Measurements from ENCODE around the gene FAM13A.
A peak's percentile ranks its signal among the peaks of the same experiment; 100 is the strongest.

Gene FAM13A

GRCh38 chr4:88771883-88772450 is 285.0 kb downstream of the FAM13A start:
- H3K27me3 ChIP-seq (ENCODE audit: insufficient read depth, poor library complexity, severe bottlenecking) = peaks cover 2% of the 10 kb centered on the region
- TF ChIP-seq REST (IDR thresholded peaks at IDR 0.05; ENCODE audit: insufficient replicate concordance, low read depth) (no peak), SPI1 (IDR thresholded peaks at IDR 0.05; ENCODE audit: borderline replicate concordance, low read depth) (no peak), POLR2AphosphoS5 (IDR thresholded peaks at IDR 0.05; ENCODE audit: low read depth) (no peak), CTCF (IDR thresholded peaks at IDR 0.05; ENCODE audit: insufficient read depth, low read length) (no peak), GABPA (IDR thresholded peaks at IDR 0.05; ENCODE audit: low read depth) (no peak)
- DNase-seq (ENCODE audit: low read depth in 1 of 2, low spot score in 1 of 2) = no peak
- no peak overlapping the region for H3K27ac ChIP-seq (replicated peaks)
- no peak overlapping the region for H3K4me3 ChIP-seq (replicated peaks; ENCODE audit: insufficient read depth, low read length)

GRCh38 chr4:88765729-88766128 is 291.3 kb downstream of the FAM13A start:
- Histone ChIP-seq H3K27ac (replicated peaks) (no peak overlapping the region), H3K4me3 (replicated peaks; ENCODE audit: insufficient read depth, low read length) (no peak overlapping the region), H3K27me3 (ENCODE audit: insufficient read depth, poor library complexity, severe bottlenecking) (peaks cover 8% of the 10 kb centered on the region)
- no peak for TF ChIP-seq CTCF (IDR thresholded peaks at IDR 0.05; ENCODE audit: insufficient read depth, low read length)
- peak; percentile 36 for TF ChIP-seq REST (IDR thresholded peaks at IDR 0.05; ENCODE audit: insufficient replicate concordance, low read depth)
- DNase-seq (ENCODE audit: low read depth in 1 of 2, low spot score in 1 of 2) = no peak

- no peak overlapping the region for H3K4me3 ChIP-seq (replicated peaks; ENCODE audit: insufficient read depth, low read length)
- TF ChIP-seq CTCF (IDR thresholded peaks at IDR 0.05; ENCODE audit: insufficient read depth, low read length) = no peak
- no peak for TF ChIP-seq GABPA (IDR thresholded peaks at IDR 0.05; ENCODE audit: low read depth)
- no peak for TF ChIP-seq SPI1 (IDR thresholded peaks at IDR 0.05; ENCODE audit: borderline replicate concordance, low read depth)
- TF ChIP-seq POLR2AphosphoS5 (IDR thresholded peaks at IDR 0.05; ENCODE audit: low read depth) = no peak
- TF ChIP-seq REST (IDR thresholded peaks at IDR 0.05; ENCODE audit: insufficient replicate concordance, low read depth) = no peak
- no peak for DNase-seq (ENCODE audit: low read depth in 1 of 2, low spot score in 1 of 2)
- peaks cover 8% of the 10 kb centered on the region for H3K27me3 ChIP-seq (ENCODE audit: insufficient read depth, poor library complexity, severe bottlenecking)
- H3K27ac ChIP-seq (replicated peaks) = no peak overlapping the region
Measured at GRCh38 chr4:88763075-88763474, 293.9 kb downstream of the FAM13A start.

All from HL-60 (cell line).